NCI-H2029 treated with DMSO at 0.1 percent for 48 hours (cell line): Measurements from ENCODE around the gene GRIK1.

Experiments
- DNase-seq: peaks from one replicate; lab custom pipeline; 2025; lab: John Stamatoyannopoulos, UW

GRIK1 gene

GRCh38 chr21:29642551-29643245, 297.1 kb downstream of the GRIK1 start:
- no peak for DNase-seq

GRCh38 chr21:29641635-29642550, 297.9 kb downstream of the GRIK1 start:
- DNase-seq: no peak

- no peak for DNase-seq
Measured at GRCh38 chr21:29641001-29641634, 298.7 kb downstream of the GRIK1 start.

GRCh38 chr21:29640080-29640508, 299.7 kb downstream of the GRIK1 start:
- no peak for DNase-seq

- DNase-seq: no peak
Measured at GRCh38 chr21:29639366-29640079, 300.3 kb downstream of the GRIK1 start.

GRCh38 chr21:29638761-29639327, 301.0 kb downstream of the GRIK1 start:
- no peak for DNase-seq

- DNase-seq: no peak
Measured at GRCh38 chr21:29638138-29638537, 301.7 kb downstream of the GRIK1 start.

GRCh38 chr21:29637553-29637952, 302.2 kb downstream of the GRIK1 start:
- DNase-seq: no peak

- no peak for DNase-seq
Measured at GRCh38 chr21:29637134-29637533, 302.7 kb downstream of the GRIK1 start.

- DNase-seq: no peak
Measured at GRCh38 chr21:29634418-29634817, 305.4 kb downstream of the GRIK1 start.

GRCh38 chr21:29633756-29634155, 306.0 kb downstream of the GRIK1 start:
- no peak for DNase-seq

GRCh38 chr21:29630441-29630840, 309.4 kb downstream of the GRIK1 start:
- no peak for DNase-seq

GRCh38 chr21:29627905-29628304, 311.9 kb downstream of the GRIK1 start:
- DNase-seq: no peak

GRCh38 chr21:29626801-29627470, 312.9 kb downstream of the GRIK1 start:
- no peak for DNase-seq

GRCh38 chr21:29625990-29626389, 313.8 kb downstream of the GRIK1 start:
- DNase-seq: no peak

GRCh38 chr21:29624776-29625175, 315.0 kb downstream of the GRIK1 start:
- no peak for DNase-seq

- DNase-seq: no peak
Measured at GRCh38 chr21:29621525-29621924, 318.3 kb downstream of the GRIK1 start.

GRCh38 chr21:29616209-29616751, 323.5 kb downstream of the GRIK1 start:
- no peak for DNase-seq

GRCh38 chr21:29613877-29614276, 325.9 kb downstream of the GRIK1 start:
- DNase-seq: no peak

- no peak for DNase-seq
Measured at GRCh38 chr21:29613021-29613420, 326.8 kb downstream of the GRIK1 start.
